GM15510 (cell line): ENCODE measurements around the gene CDKN2A.

Experiments
- POLR2A ChIP-seq: IDR thresholded peaks from 3 replicates; pipeline ENCODE4 v1.6.1; 2011; ENCODE audit warnings: borderline replicate concordance; ENCODE audit not compliant: insufficient read length; ENCODE audit errors: extremely low read depth

CDKN2A gene

GRCh38 chr9:21958833-21959232 is 35.4 kb downstream of the CDKN2A start:
- no peak for TF ChIP-seq POLR2A

- no peak for TF ChIP-seq POLR2A
Measured at GRCh38 chr9:21945606-21946005, 48.6 kb downstream of the CDKN2A start.

GRCh38 chr9:21943464-21943863 is 50.7 kb downstream of the CDKN2A start:
- no peak for TF ChIP-seq POLR2A

- no peak for TF ChIP-seq POLR2A
Measured at GRCh38 chr9:21941337-21941995, 52.7 kb downstream of the CDKN2A start.

GRCh38 chr9:21936161-21936560 is 58.0 kb downstream of the CDKN2A start:
- no peak for TF ChIP-seq POLR2A

GRCh38 chr9:21935631-21936030 is 58.6 kb downstream of the CDKN2A start:
- no peak for TF ChIP-seq POLR2A

- TF ChIP-seq POLR2A, result no peak
Measured at GRCh38 chr9:21933865-21934264, 60.3 kb downstream of the CDKN2A start.

- TF ChIP-seq POLR2A, result no peak
Measured at GRCh38 chr9:21933281-21933680, 60.9 kb downstream of the CDKN2A start.

- TF ChIP-seq POLR2A, result no peak
Measured at GRCh38 chr9:21931428-21931827, 62.8 kb downstream of the CDKN2A start.

GRCh38 chr9:21927752-21928151 is 66.4 kb downstream of the CDKN2A start:
- no peak for TF ChIP-seq POLR2A

GRCh38 chr9:21923694-21924093 is 70.5 kb downstream of the CDKN2A start:
- TF ChIP-seq POLR2A, result no peak

- no peak for TF ChIP-seq POLR2A
Measured at GRCh38 chr9:21919377-21920362, 74.5 kb downstream of the CDKN2A start.
